ENCODE results near the gene CLPX. TPM values are rescaled to one million over a fixed set of nuclear protein-coding genes. Genes with fewer than 3 reads are reported as not detected.
A peak's percentile ranks its signal among the peaks of the same experiment; 100 is the strongest.
"Not testable (repeated sequence)": the region's sequence is repeated elsewhere in the genome, so short reads cannot be mapped to it uniquely, and the experiment has no call there.

Gene CLPX
- total RNA-seq, 1 experiment from 2014 or later = 44.1 TPM

- no peaks in the 10 kb centered on the region for H3K79me2 ChIP-seq (ENCODE audit: low read depth)
- ChIA-PET CTCF (interaction anchor here (0.6 kb wide), 1 partner anchor 309 kb away, joined by 6 read pairs; no protein-coding TSS in a partner anchor), POLR2A (ENCODE audit: unreplicated experiment) (interaction anchor here (0.6 kb wide), 1 partner anchor 90 kb away, joined by 4 read pairs; no protein-coding TSS in a partner anchor)
- no peaks in the 10 kb centered on the region for H3K4me1 ChIP-seq (replicated peaks; ENCODE audit: insufficient read depth)
- H2AFZ ChIP-seq = no peak overlapping the region
- intact Hi-C loops (cut with micrococcal nuclease; ENCODE audit: unreplicated experiment) = no loop called here
- H4K20me1 ChIP-seq (ENCODE audit: insufficient read depth) = no peaks in the 10 kb centered on the region
- H3K27ac ChIP-seq = no peak overlapping the region
- no peaks in the 10 kb centered on the region for H3K9me2 ChIP-seq (ENCODE audit: insufficient read depth)
- no peaks in the 10 kb centered on the region for H3K36me3 ChIP-seq (ENCODE audit: low read depth)
- no peaks in the 10 kb centered on the region for H3F3A ChIP-seq (ENCODE audit: insufficient read depth, low read depth)
- DNase-seq = no peak
- TF ChIP-seq EZH2 (IDR thresholded peaks at IDR 0.05; ENCODE audit: low read depth) (no peak), CTCF (conservative IDR thresholded peaks at IDR 0.05) (no peak)
- no peaks in the 10 kb centered on the region for H3K27me3 ChIP-seq (ENCODE audit: insufficient read depth, low read depth)
- no peak overlapping the region for H3K4me2 ChIP-seq
- H3K4me3 ChIP-seq = no peak overlapping the region
- BruUV-seq (replicated peaks) = no TSS peak
- no peaks in the 10 kb centered on the region for H3K9me3 ChIP-seq (ENCODE audit: insufficient read depth, low read depth)
Measured at GRCh38 chr15:65194826-65195547, 9.8 kb upstream of the CLPX start.

GRCh38 chr15:65192016-65192415, 6.9 kb upstream of the CLPX start:
- Histone ChIP-seq H3K79me2 (ENCODE audit: low read depth) (no peaks in the 10 kb centered on the region), H3K9me2 (ENCODE audit: insufficient read depth) (no peaks in the 10 kb centered on the region), H2AFZ (no peak overlapping the region), H3K4me3 (no peak overlapping the region), H4K20me1 (ENCODE audit: insufficient read depth) (no peaks in the 10 kb centered on the region), H3K4me1 (replicated peaks; ENCODE audit: insufficient read depth) (no peaks in the 10 kb centered on the region), H3F3A (ENCODE audit: insufficient read depth, low read depth) (no peaks in the 10 kb centered on the region), H3K9me3 (ENCODE audit: insufficient read depth, low read depth) (no peaks in the 10 kb centered on the region), H3K27me3 (ENCODE audit: insufficient read depth, low read depth) (no peaks in the 10 kb centered on the region), H3K4me2 (no peak overlapping the region), H3K27ac (no peak overlapping the region), H3K36me3 (ENCODE audit: low read depth) (no peaks in the 10 kb centered on the region)
- ChIA-PET POLR2A (ENCODE audit: unreplicated experiment) (no interaction called here), CTCF (interaction anchor here (0.6 kb wide), 1 partner anchor 101 kb away, joined by 8 read pairs; no protein-coding TSS in a partner anchor)
- TF ChIP-seq CTCF (conservative IDR thresholded peaks at IDR 0.05) (no peak), EZH2 (IDR thresholded peaks at IDR 0.05; ENCODE audit: low read depth) (no peak)
- no peak for DNase-seq
- intact Hi-C loops (cut with micrococcal nuclease; ENCODE audit: unreplicated experiment) = no loop called here
- BruUV-seq (replicated peaks) = no TSS peak

GRCh38 chr15:65189102-65189740, 4.1 kb upstream of the CLPX start:
- CTCF ChIA-PET = no interaction called here
- Histone ChIP-seq H3K36me3 (ENCODE audit: low read depth) (no peaks in the 10 kb centered on the region), H3K4me2 (no peak overlapping the region), H2AFZ (no peak overlapping the region), H3K4me3 (no peak overlapping the region), H3K27me3 (ENCODE audit: insufficient read depth, low read depth) (no peaks in the 10 kb centered on the region), H3K9me3 (ENCODE audit: insufficient read depth, low read depth) (no peaks in the 10 kb centered on the region), H3K27ac (no peak overlapping the region), H4K20me1 (ENCODE audit: insufficient read depth) (no peaks in the 10 kb centered on the region), H3K4me1 (replicated peaks; ENCODE audit: insufficient read depth) (no peaks in the 10 kb centered on the region), H3K9me2 (ENCODE audit: insufficient read depth) (no peaks in the 10 kb centered on the region), H3F3A (ENCODE audit: insufficient read depth, low read depth) (peaks cover 5% of the 10 kb centered on the region; the same call in 1 of the 2 replicates), H3K79me2 (ENCODE audit: low read depth) (peaks cover 7% of the 10 kb centered on the region)
- intact Hi-C loops (cut with micrococcal nuclease; ENCODE audit: unreplicated experiment) = loop anchor here (1.0 to 10.0 kb wide), 6 partner anchors 82 to 196 kb away; partner anchors contain the start of gene RNU5B-1
- DNase-seq = peak in 1 of 2 experiments; percentile 40
- no TSS peak for BruUV-seq (replicated peaks)
- TF ChIP-seq CTCF (conservative IDR thresholded peaks at IDR 0.05) = peak; percentile 76
- TF ChIP-seq EZH2 (IDR thresholded peaks at IDR 0.05; ENCODE audit: low read depth) = no peak
- POLR2A ChIA-PET (ENCODE audit: unreplicated experiment) = interaction anchor here (0.6 to 0.7 kb wide), 2 partner anchors 83 to 653 kb away, joined by 4 to 8 read pairs; no protein-coding TSS in a partner anchor

- H3K27ac ChIP-seq; H3K36me3 ChIP-seq (ENCODE audit: low read depth); H3K9me2 ChIP-seq (ENCODE audit: insufficient read depth); H3F3A ChIP-seq (ENCODE audit: insufficient read depth, low read depth); H3K4me2 ChIP-seq; H3K27me3 ChIP-seq (ENCODE audit: insufficient read depth, low read depth); H4K20me1 ChIP-seq (ENCODE audit: insufficient read depth); POLR2A ChIA-PET (ENCODE audit: unreplicated experiment); H3K4me3 ChIP-seq; CTCF ChIA-PET; DNase-seq; BruUV-seq (replicated peaks); H3K9me3 ChIP-seq (ENCODE audit: insufficient read depth, low read depth); H3K4me1 ChIP-seq (replicated peaks; ENCODE audit: insufficient read depth); H2AFZ ChIP-seq: not testable (repeated sequence)
- peaks cover 15% of the 10 kb centered on the region for H3K79me2 ChIP-seq (ENCODE audit: low read depth)
- intact Hi-C loops (cut with micrococcal nuclease; ENCODE audit: unreplicated experiment) = loop anchor here (5.0 to 10.0 kb wide), 2 partner anchors 134 to 156 kb away; no protein-coding TSS in a partner anchor
Measured at GRCh38 chr15:65188472-65188871, 3.3 kb upstream of the CLPX start.
